ENCODE results near the gene CTDSPL. TPM values are rescaled to one million over a fixed set of nuclear protein-coding genes. Genes with fewer than 3 reads are reported as not detected.
A peak's percentile ranks its signal among the peaks of the same experiment; 100 is the strongest.

Gene CTDSPL
- total and polyA plus RNA-seq, 2 of the 13 experiments (the other 11 are each of a cell fraction or from before 2014, with no cell fraction given), result 26.1 to 142 TPM

- TF ChIP-seq ZNF704 (CRISPR knock-in tag; IDR thresholded peaks at IDR 0.05; ENCODE audit: borderline replicate concordance), result 0 out of 2 replicates have a peak, but pooled peaks have one; percentile 34
- no peak for TF ChIP-seq ZNF614 (CRISPR knock-in tag; IDR thresholded peaks at IDR 0.05; ENCODE audit: borderline replicate concordance)
- no peak for TF ChIP-seq ZNF101 (CRISPR knock-in tag; IDR thresholded peaks at IDR 0.05; ENCODE audit: borderline replicate concordance, low read depth)
- no peak for TF ChIP-seq CAMTA2 (CRISPR knock-in tag; IDR thresholded peaks at IDR 0.05; ENCODE audit: borderline replicate concordance)
- peak; percentile 76 for TF ChIP-seq AGO1 (IDR thresholded peaks at IDR 0.05; ENCODE audit: low read depth, low read length, poor library complexity, severe bottlenecking)
- peak; percentile 45; the same call in 1 of the 2 replicates for TF ChIP-seq GABPB1 (CRISPR knock-in tag; IDR thresholded peaks at IDR 0.05)
- TF ChIP-seq RFX5 (IDR thresholded peaks at IDR 0.05; ENCODE audit: low read depth, low read length), result no peak
- TF ChIP-seq U2AF2 (IDR thresholded peaks at IDR 0.05; ENCODE audit: low read depth, low read length), result no peak
- no peak for TF ChIP-seq RXRA (CRISPR knock-in tag; IDR thresholded peaks at IDR 0.05)
- TF ChIP-seq STAT5B (CRISPR knock-in tag; IDR thresholded peaks at IDR 0.05), result no peak
- TF ChIP-seq ZNF850 (CRISPR knock-in tag; conservative IDR thresholded peaks at IDR 0.05), result no peak
- no peak for TF ChIP-seq FOXA3 (CRISPR knock-in tag; IDR thresholded peaks at IDR 0.05)
- TF ChIP-seq KDM2A (CRISPR knock-in tag; IDR thresholded peaks at IDR 0.05; ENCODE audit: borderline replicate concordance, low read depth), result peak; percentile 51; the same call in 1 of the 2 replicates
- no peak for TF ChIP-seq ZNF12 (CRISPR knock-in tag; IDR thresholded peaks at IDR 0.05)
- TF ChIP-seq, protein P1, sequence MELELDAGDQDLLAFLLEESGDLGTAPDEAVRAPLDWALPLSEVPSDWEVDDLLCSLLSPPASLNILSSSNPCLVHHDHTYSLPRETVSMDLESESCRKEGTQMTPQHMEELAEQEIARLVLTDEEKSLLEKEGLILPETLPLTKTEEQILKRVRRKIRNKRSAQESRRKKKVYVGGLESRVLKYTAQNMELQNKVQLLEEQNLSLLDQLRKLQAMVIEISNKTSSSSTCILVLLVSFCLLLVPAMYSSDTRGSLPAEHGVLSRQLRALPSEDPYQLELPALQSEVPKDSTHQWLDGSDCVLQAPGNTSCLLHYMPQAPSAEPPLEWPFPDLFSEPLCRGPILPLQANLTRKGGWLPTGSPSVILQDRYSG (CRISPR knock-in tag; IDR thresholded peaks at IDR 0.05), result no peak
- TF ChIP-seq KDM1A (CRISPR knock-in tag; IDR thresholded peaks at IDR 0.05), result peak; percentile 91
- no peak for TF ChIP-seq ZMAT3 (CRISPR knock-in tag; conservative IDR thresholded peaks at IDR 0.05)
- TF ChIP-seq, protein P2, sequence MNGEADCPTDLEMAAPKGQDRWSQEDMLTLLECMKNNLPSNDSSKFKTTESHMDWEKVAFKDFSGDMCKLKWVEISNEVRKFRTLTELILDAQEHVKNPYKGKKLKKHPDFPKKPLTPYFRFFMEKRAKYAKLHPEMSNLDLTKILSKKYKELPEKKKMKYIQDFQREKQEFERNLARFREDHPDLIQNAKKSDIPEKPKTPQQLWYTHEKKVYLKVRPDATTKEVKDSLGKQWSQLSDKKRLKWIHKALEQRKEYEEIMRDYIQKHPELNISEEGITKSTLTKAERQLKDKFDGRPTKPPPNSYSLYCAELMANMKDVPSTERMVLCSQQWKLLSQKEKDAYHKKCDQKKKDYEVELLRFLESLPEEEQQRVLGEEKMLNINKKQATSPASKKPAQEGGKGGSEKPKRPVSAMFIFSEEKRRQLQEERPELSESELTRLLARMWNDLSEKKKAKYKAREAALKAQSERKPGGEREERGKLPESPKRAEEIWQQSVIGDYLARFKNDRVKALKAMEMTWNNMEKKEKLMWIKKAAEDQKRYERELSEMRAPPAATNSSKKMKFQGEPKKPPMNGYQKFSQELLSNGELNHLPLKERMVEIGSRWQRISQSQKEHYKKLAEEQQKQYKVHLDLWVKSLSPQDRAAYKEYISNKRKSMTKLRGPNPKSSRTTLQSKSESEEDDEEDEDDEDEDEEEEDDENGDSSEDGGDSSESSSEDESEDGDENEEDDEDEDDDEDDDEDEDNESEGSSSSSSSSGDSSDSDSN (CRISPR knock-in tag; IDR thresholded peaks at IDR 0.05), result peak; percentile 35; the same call in 1 of the 2 replicates
- 0 out of 2 replicates have a peak, but pooled peaks have one; percentile 55 for TF ChIP-seq HOXA9 (CRISPR knock-in tag; IDR thresholded peaks at IDR 0.05; ENCODE audit: borderline replicate concordance)
- TF ChIP-seq ZNF17 (CRISPR knock-in tag; IDR thresholded peaks at IDR 0.05), result no peak
- no peak for TF ChIP-seq NCOA2 (CRISPR knock-in tag; IDR thresholded peaks at IDR 0.05)
These were observed 167.9 kb downstream of the CTDSPL start, which contains the start of gene PLCD1 (continued) for GRCh38 chr3:38029400-38030125.

Data from HepG2 (cell line).